ENCODE data around the gene EIF1AY. TPM values are rescaled to one million over a fixed set of nuclear protein-coding genes. Genes with fewer than 3 reads are reported as not detected.

The EIF1AY gene
- 24.3 to 35.1 TPM (median 25.1 TPM) in 5 replicates for total RNA-seq (2022; extraction: Qiagen RNA extraction; ENCODE audit: low read depth)

GRCh38 chrY:20575531-20576121 lies at the start of gene EIF1AY:
TSS of gene EIF1AY (plus strand) at chrY:20575776. CDS start at chrY:20575872, 96 bp downstream.

Other genes starting within 250 kb of the EIF1AY start
- gene RPS4Y2, start 180.3 kb downstream of the EIF1AY start, total RNA-seq (2022; extraction: Qiagen RNA extraction; ENCODE audit: low read depth) = not detected in 5 replicates